Vagina (tissue), 2 donors: ENCODE results near the gene RAB20.

Source experiments
- POLR2A ChIP-seq, 2 donors: fragments of 450-650 bp; IDR thresholded peaks; one replicate each; pipeline ENCODE4 v1.6.1; 2017; ENCODE audit warnings: antibody characterized with exemption in 2 of 2, mild to moderate bottlenecking in 2 of 2, moderate library complexity in 2 of 2
- POLR2AphosphoS5 ChIP-seq, 2 donors: sonication (generic); formaldehyde crosslinking; IDR thresholded peaks; one replicate each; pipeline ENCODE4 v1.9.0; 2017; ENCODE audit warnings: antibody characterized with exemption in 2 of 2, mild to moderate bottlenecking in 2 of 2, low read depth in 1 of 2; ENCODE audit not compliant: insufficient read depth in 1 of 2
- TF ChIP-seq, protein P1 (sequence below), 3 experiments: fragments of 450-650 bp in 2 of 3; fragments of 200-600 bp in 1 of 3; sonication (generic) in 1 of 3; IDR thresholded peaks; one replicate each; pipeline ENCODE4 v1.5.1; 2017 to 2019; ENCODE audit warnings: antibody characterized with exemption in 3 of 3, mild to moderate bottlenecking in 2 of 3, moderate library complexity in 2 of 3

DNA sequence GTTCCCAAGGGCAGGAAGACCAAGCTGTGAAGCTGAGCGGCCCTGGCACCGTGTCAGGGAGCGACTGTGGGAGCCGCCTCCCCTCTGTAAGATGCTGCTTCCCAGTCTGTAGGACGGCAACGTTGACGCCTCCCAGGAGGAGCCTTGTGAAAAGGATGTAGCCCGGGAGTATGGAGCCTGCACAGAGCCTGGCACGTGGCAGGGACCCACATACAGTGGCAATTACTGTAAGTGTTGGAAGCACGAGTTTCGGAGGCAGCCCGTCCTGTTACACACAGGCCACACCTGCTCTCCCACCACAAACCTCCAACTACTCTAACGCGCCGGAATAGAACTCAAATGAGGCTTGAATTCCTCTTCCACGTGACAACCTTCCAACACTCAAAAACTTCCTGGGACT lies 6.6 kb downstream of the RAB20 start:
- TF ChIP-seq, protein P1, sequence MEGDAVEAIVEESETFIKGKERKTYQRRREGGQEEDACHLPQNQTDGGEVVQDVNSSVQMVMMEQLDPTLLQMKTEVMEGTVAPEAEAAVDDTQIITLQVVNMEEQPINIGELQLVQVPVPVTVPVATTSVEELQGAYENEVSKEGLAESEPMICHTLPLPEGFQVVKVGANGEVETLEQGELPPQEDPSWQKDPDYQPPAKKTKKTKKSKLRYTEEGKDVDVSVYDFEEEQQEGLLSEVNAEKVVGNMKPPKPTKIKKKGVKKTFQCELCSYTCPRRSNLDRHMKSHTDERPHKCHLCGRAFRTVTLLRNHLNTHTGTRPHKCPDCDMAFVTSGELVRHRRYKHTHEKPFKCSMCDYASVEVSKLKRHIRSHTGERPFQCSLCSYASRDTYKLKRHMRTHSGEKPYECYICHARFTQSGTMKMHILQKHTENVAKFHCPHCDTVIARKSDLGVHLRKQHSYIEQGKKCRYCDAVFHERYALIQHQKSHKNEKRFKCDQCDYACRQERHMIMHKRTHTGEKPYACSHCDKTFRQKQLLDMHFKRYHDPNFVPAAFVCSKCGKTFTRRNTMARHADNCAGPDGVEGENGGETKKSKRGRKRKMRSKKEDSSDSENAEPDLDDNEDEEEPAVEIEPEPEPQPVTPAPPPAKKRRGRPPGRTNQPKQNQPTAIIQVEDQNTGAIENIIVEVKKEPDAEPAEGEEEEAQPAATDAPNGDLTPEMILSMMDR (IDR thresholded peaks at IDR 0.05): no peak
- TF ChIP-seq POLR2AphosphoS5 (IDR thresholded peaks at IDR 0.05; ENCODE audit: insufficient read depth in 1 of 2, low read depth in 1 of 2) (no peak), POLR2A (IDR thresholded peaks at IDR 0.05) (no peak)
